Esophagus muscularis mucosa (tissue), 4 donors: ENCODE data around the gene PKD1L1. TPM values are rescaled to one million over a fixed set of nuclear protein-coding genes. Genes with fewer than 3 reads are reported as not detected.

Experiments
- DNase-seq: peaks from one replicate; pipeline ENCODE4 v3.0.0-alpha.2; 2017; ENCODE audit errors: extremely low spot score
- H3K27ac ChIP-seq, 4 donors: fragments of 200-600 bp; sonication (generic); replicated peaks in 1 of 4; 1 replicate in 3 of 4; 2 replicates in 1 of 4; pipeline ENCODE4 v1.5.1; 2016 to 2019; ENCODE audit warnings: mild to moderate bottlenecking in 1 of 4
- H3K27me3 ChIP-seq, 4 donors: fragments of 200-600 bp; sonication (generic); one replicate each; pipeline versions ENCODE4 v1.5.1 to v1.6.0; 2016 to 2019
- H3K36me3 ChIP-seq, 4 donors: fragments of 200-600 bp; sonication (generic); one replicate each; pipeline ENCODE4 v1.5.1; 2016 to 2019
- H3K4me1 ChIP-seq, 4 donors: fragments of 200-600 bp; sonication (generic); one replicate each; pipeline ENCODE4 v1.5.1; 2016 to 2019
- H3K4me3 ChIP-seq, 4 donors: fragments of 200-600 bp; sonication (generic); 1 replicate in 2 of 4; 2 replicates in 2 of 4; pipeline ENCODE4 v1.5.1; 2016 to 2019; ENCODE audit warnings: mild to moderate bottlenecking in 4 of 4, moderate library complexity in 1 of 4
- H3K9me3 ChIP-seq, 4 donors: fragments of 200-600 bp; sonication (generic); 1 replicate in 3 of 4; 2 replicates in 1 of 4; pipeline ENCODE4 v1.5.1; 2016 to 2019
- EP300 ChIP-seq: sonication (generic); formaldehyde crosslinking; IDR thresholded peaks from one replicate; pipeline ENCODE4 v1.6.1; 2017; ENCODE audit warnings: antibody characterized with exemption
- POLR2A ChIP-seq: fragments of 450-650 bp; IDR thresholded peaks from one replicate; pipeline ENCODE4 v1.6.1; 2017; ENCODE audit warnings: antibody characterized with exemption, moderate library complexity, mild to moderate bottlenecking, low read depth
- POLR2AphosphoS5 ChIP-seq, 2 donors: sonication (generic); formaldehyde crosslinking; IDR thresholded peaks; one replicate each; pipeline ENCODE4 v1.6.1; 2017; ENCODE audit warnings: antibody characterized with exemption in 2 of 2
- WGBS: methylation state at CpG from one replicate; pipeline ENCODE4 v1.1.5; 2018; 5-methylcytosine and 5-hydroxymethylcytosine counted together
- intact Hi-C: fragments of 100-400 bp; cut with DNase I; formaldehyde crosslinking; loops from one replicate; pipeline ENCODE4 v1.15.1; 2023
- total RNA-seq, 4 donors: library from RNA; depleted of rRNA; stranded (reverse); fragments of >200 nt; gene quantifications; one replicate each; pipeline versions ENCODE4 v1.1.0 to v1.2.1, GENCODE V29; 2016
- TF ChIP-seq, protein P1 (sequence below), 3 experiments: fragments of 200-600 bp in 2 of 3; fragments of 450-650 bp in 1 of 3; sonication (generic) in 2 of 3; IDR thresholded peaks; one replicate each; pipeline ENCODE4 v1.5.1; 2017 to 2019; ENCODE audit warnings: antibody characterized with exemption in 3 of 3, mild to moderate bottlenecking in 2 of 3, moderate library complexity in 1 of 3

Gene PKD1L1
- total RNA-seq, 4 donors from 2014 or later = 0.50 to 1.7 (median 0.73) TPM

DNA sequence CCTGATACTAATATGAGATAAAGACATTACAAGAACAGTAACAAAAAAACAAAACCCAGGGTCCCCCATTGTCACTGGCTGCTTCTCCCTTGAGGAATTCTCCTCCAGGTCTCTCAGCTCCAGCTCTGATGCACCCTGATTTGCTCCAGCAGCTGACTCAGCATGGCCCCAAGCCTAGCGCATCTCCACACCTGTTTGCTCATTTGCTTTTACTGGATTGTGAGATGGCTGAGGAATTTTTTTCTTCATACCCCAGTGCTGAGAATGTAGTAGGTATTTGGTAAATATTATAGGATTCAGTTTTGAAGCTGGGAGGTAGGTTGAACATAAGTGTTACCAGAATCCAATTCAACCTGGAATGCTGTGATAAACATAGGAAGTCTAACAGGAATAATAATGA lies 171.9 kb downstream of the PKD1L1 start:
- Histone ChIP-seq H3K4me3 (no peak overlapping the region), H3K4me1 (peaks cover 0 to 22% (median 16%) of the 10 kb centered on the region in 4 donors), H3K36me3 (no peaks in the 10 kb centered on the region), H3K27ac (no peak overlapping the region), H3K27me3 (no peaks in the 10 kb centered on the region), H3K9me3 (no peaks in the 10 kb centered on the region)
- intact Hi-C loops = loop anchor here (10.0 kb wide), 2 partner anchors 142 to 172 kb away; no protein-coding TSS in a partner anchor
- no peak for DNase-seq
- no peak for TF ChIP-seq EP300
- TF ChIP-seq POLR2AphosphoS5 (IDR thresholded peaks at IDR 0.05) = no peak
- TF ChIP-seq, protein P1, sequence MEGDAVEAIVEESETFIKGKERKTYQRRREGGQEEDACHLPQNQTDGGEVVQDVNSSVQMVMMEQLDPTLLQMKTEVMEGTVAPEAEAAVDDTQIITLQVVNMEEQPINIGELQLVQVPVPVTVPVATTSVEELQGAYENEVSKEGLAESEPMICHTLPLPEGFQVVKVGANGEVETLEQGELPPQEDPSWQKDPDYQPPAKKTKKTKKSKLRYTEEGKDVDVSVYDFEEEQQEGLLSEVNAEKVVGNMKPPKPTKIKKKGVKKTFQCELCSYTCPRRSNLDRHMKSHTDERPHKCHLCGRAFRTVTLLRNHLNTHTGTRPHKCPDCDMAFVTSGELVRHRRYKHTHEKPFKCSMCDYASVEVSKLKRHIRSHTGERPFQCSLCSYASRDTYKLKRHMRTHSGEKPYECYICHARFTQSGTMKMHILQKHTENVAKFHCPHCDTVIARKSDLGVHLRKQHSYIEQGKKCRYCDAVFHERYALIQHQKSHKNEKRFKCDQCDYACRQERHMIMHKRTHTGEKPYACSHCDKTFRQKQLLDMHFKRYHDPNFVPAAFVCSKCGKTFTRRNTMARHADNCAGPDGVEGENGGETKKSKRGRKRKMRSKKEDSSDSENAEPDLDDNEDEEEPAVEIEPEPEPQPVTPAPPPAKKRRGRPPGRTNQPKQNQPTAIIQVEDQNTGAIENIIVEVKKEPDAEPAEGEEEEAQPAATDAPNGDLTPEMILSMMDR (IDR thresholded peaks at IDR 0.05) = no peak
- TF ChIP-seq POLR2A = no peak
- 100% methylated on average over 1 of the region's 1 CpG for WGBS

DNA sequence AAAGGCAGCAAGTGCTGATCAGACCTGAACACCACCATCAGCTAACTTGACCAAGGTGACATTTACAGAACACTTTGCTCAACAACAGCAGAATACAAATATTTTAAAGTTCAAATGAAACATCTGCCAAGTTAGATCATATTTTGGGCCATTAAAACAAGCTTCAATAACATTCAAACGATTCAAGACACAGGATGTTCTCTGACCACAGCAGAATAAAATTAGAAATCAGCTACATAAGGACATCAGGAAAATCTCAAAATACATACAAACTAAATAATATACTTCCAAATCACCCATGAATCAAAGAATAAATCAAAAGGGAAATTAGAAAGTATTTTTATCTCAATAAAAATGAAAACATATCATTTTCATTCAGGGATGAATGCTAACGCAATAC lies 173.0 kb downstream of the PKD1L1 start:
- no peak for TF ChIP-seq EP300
- TF ChIP-seq, protein P1 (IDR thresholded peaks at IDR 0.05) = no peak
- intact Hi-C loops = loop anchor here (10.0 kb wide), 2 partner anchors 140 to 170 kb away; no protein-coding TSS in a partner anchor
- no peak for DNase-seq
- H3K36me3 ChIP-seq = no peaks in the 10 kb centered on the region
- H3K4me1 ChIP-seq = peaks cover 0 to 29% (median 21%) of the 10 kb centered on the region in 4 donors
- WGBS = 51% methylated on average over 2 of the region's 2 CpGs
- peak overlapping the region in 1 of 4 donors; percentile 5 for H3K27ac ChIP-seq
- H3K27me3 ChIP-seq = no peaks in the 10 kb centered on the region
- H3K4me3 ChIP-seq = no peak overlapping the region
- H3K9me3 ChIP-seq = no peaks in the 10 kb centered on the region

DNA sequence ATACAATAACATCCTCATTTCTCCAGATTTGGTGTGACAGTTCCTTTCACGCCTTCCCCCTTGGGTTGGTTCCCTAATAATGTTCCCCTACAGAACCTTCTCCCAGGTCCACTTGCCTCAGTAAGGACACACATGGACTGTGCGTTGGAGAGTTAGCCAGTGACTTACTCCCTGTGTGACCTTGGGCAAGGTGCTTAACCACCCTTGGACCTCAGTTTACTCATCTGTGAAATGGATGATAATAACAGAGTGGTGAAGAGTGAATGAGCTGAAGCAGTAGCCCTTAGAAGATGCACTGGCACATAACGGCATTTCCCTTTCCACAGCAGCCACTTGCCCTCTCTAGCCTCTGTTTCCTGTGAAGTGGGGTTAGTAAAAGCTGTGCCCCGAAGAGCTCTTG lies 175.8 kb downstream of the PKD1L1 start:
- no peaks in the 10 kb centered on the region for H3K36me3 ChIP-seq
- TF ChIP-seq, protein P1 (IDR thresholded peaks at IDR 0.05) = no peak
- TF ChIP-seq POLR2AphosphoS5 (IDR thresholded peaks at IDR 0.05) (no peak), POLR2A (no peak), EP300 (no peak)
- H3K9me3 ChIP-seq = no peaks in the 10 kb centered on the region
- H3K27ac ChIP-seq = peak overlapping the region in 2 of 4 donors; percentile 56 to 72
- WGBS = 93% methylated on average over 4 of the region's 4 CpGs
- H3K27me3 ChIP-seq = no peaks in the 10 kb centered on the region
- H3K4me3 ChIP-seq = no peak overlapping the region
- peaks cover 0 to 29% (median 21%) of the 10 kb centered on the region in 4 donors for H3K4me1 ChIP-seq
- intact Hi-C loops = loop anchor here (10.0 kb wide), 2 partner anchors 138 to 168 kb away; no protein-coding TSS in a partner anchor
- no peak for DNase-seq

DNA sequence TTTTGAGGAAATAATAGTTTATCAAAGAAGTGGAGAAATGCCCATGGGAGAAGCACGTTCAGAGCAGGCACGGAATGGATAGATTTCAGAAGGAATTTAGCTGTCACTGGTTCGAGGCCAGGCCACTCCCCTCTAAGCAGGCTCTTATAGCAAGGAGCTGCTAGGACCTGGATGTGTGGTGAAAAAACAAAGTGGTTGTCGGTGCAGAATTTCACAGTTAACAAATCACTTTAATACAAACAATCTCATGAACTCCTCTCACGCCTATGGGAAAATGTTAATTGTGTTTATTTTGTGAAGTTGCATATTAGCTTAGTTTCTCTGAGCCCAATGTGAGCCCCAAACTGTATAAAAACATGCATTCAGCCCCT lies 176.3 kb downstream of the PKD1L1 start:
- intact Hi-C loops = loop anchor here (10.0 kb wide), 2 partner anchors 137 to 167 kb away; no protein-coding TSS in a partner anchor
- Histone ChIP-seq H3K9me3 (no peaks in the 10 kb centered on the region), H3K4me1 (peaks cover 0 to 29% (median 21%) of the 10 kb centered on the region in 4 donors), H3K4me3 (no peak overlapping the region), H3K27me3 (no peaks in the 10 kb centered on the region), H3K36me3 (no peaks in the 10 kb centered on the region), H3K27ac (peak overlapping the region; percentile 39 to 72 (median 61))
- TF ChIP-seq EP300 = no peak
- no peak for TF ChIP-seq POLR2AphosphoS5 (IDR thresholded peaks at IDR 0.05)
- TF ChIP-seq POLR2A = no peak
- TF ChIP-seq, protein P1 (IDR thresholded peaks at IDR 0.05) = no peak
- DNase-seq = no peak
- WGBS = 50% methylated on average over 5 of the region's 5 CpGs
